ENCODE data around the gene ARHGAP21.
"Not testable (repeated sequence)": the region's sequence is repeated elsewhere in the genome, so short reads cannot be mapped to it uniquely, and the experiment has no call there.

The ARHGAP21 gene

DNA sequence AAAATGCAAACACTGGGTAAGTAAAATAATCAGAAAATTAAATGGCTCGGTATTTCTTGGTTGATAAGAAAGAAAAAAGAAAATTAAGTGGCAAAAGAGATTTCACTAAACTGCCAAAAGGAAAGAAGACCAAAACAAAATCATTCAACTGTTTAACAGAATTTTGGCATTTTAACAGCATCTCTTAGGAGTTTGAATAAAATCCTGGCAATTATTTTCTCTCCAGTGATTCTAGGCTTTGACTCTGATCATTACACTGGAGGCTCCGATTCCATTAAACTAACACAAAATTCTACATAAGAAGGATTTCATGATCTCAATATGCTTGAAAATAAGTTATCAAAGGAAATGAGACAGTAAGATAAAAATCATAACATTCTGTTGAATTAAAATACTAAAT, 62.3 kb downstream of the ARHGAP21 start:
- ChIA-PET POLR2A (ENCODE audit: low non-redundant PET) (no interaction called here), CTCF (no interaction called here)
- H3K27ac ChIP-seq: no peak overlapping the region
- TF ChIP-seq CTCF (conservative IDR thresholded peaks at IDR 0.05; ENCODE audit: low read depth): no peak
- DNase-seq (ENCODE audit: low spot score): no peak

DNA sequence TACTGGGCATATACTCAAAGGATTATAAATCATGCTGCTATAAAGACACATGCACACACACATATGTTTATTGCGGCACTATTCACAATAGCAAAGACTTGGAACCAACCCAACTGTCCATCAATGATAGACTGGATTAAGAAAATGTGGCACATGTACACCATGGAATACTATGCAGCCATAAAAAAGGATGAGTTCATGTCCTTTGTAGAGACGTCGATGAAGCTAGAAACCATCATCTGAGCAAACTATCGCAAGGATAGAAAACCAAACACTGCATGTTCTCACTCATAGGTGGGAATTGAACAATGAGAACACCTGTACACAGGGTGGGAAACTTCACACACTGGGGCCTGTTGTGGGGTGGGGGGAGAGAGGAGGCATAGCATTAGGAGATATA, 65.4 kb downstream of the ARHGAP21 start:
- CTCF ChIA-PET; H3K27ac ChIP-seq; DNase-seq (ENCODE audit: low spot score); POLR2A ChIA-PET (ENCODE audit: low non-redundant PET): not testable (repeated sequence)

GRCh38 chr10:24656326-24656725, 67.4 kb downstream of the ARHGAP21 start:
- POLR2A ChIA-PET (ENCODE audit: low non-redundant PET); CTCF ChIA-PET; H3K27ac ChIP-seq; DNase-seq (ENCODE audit: low spot score): not testable (repeated sequence)

GRCh38 chr10:24652381-24652957, 71.2 kb downstream of the ARHGAP21 start:
- ChIA-PET CTCF (interaction anchor here (0.6 kb wide), 1 partner anchor 79 kb away, joined by 4 read pairs; no protein-coding TSS in a partner anchor), POLR2A (ENCODE audit: low non-redundant PET) (no interaction called here)
- DNase-seq (ENCODE audit: low spot score): no peak
- H3K27ac ChIP-seq: no peak overlapping the region
- TF ChIP-seq CTCF (conservative IDR thresholded peaks at IDR 0.05; ENCODE audit: low read depth): no peak

DNA sequence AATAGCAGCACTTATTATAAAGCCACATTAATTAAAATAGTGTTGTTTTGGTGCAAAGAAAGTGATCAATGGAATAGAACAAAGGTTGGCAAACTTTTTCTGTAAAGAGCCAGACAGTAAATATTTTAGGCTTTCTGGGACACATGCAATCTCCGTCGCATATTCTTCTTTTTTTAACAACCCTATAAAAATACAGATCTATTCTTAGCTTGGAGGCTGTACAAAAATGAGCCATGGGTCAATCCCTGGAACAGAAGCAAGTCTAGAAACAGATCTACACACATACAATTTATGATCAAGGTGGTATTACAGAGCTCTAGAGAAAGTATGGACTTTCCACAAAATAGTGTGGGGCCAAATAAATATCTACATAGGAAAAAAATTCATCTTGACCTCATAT, 71.8 kb downstream of the ARHGAP21 start:
- no peak for TF ChIP-seq CTCF (conservative IDR thresholded peaks at IDR 0.05; ENCODE audit: low read depth)
- POLR2A ChIA-PET (ENCODE audit: low non-redundant PET): no interaction called here
- no peak for DNase-seq (ENCODE audit: low spot score)
- no peak overlapping the region for H3K27ac ChIP-seq
- CTCF ChIA-PET: no interaction called here

- no peak overlapping the region for H3K27ac ChIP-seq
- DNase-seq (ENCODE audit: low spot score): no peak
- no peak for TF ChIP-seq CTCF (conservative IDR thresholded peaks at IDR 0.05; ENCODE audit: low read depth)
- ChIA-PET CTCF (interaction anchor here (0.6 kb wide), 2 partner anchors 9 to 33 kb away, joined by 3 to 7 read pairs; no protein-coding TSS in a partner anchor), POLR2A (ENCODE audit: low non-redundant PET) (no interaction called here)
Measured at GRCh38 chr10:24650669-24651391, 72.9 kb downstream of the ARHGAP21 start.

- no peak overlapping the region for H3K27ac ChIP-seq
- CTCF ChIA-PET: no interaction called here
- no peak for TF ChIP-seq CTCF (conservative IDR thresholded peaks at IDR 0.05; ENCODE audit: low read depth)
- no peak for DNase-seq (ENCODE audit: low spot score)
- POLR2A ChIA-PET (ENCODE audit: low non-redundant PET): no interaction called here
Measured at GRCh38 chr10:24645784-24646183, 77.9 kb downstream of the ARHGAP21 start.

Data from RWPE1 (cell line).